ENCODE data around the gene UBQLN4. TPM values are rescaled to one million over a fixed set of nuclear protein-coding genes. Genes with fewer than 3 reads are reported as not detected.

The UBQLN4 gene
- polyA plus RNA-seq, 1 experiment: 22.7 TPM

- POLR2A ChIA-PET: no interaction called here
- H3K9me3 ChIP-seq (ENCODE audit: control insufficient read depth, insufficient read depth, low read length): no peaks in the 10 kb centered on the region
- CTCF ChIA-PET: interaction anchor here (1.2 to 1.5 kb wide), 3 partner anchors 10 to 167 kb away, joined by 3 to 7 read pairs (median 5); no protein-coding TSS in a partner anchor
- DNase-seq (ENCODE audit: low read depth, low spot score): no peak
- no peak overlapping the region for H3K4me3 ChIP-seq (ENCODE audit: low read depth, low read length)
- no peak for TF ChIP-seq CTCF (IDR thresholded peaks at IDR 0.05; ENCODE audit: low read depth, low read length)
- no peaks in the 10 kb centered on the region for H3K27me3 ChIP-seq (ENCODE audit: control insufficient read depth, insufficient read depth, low read length)
- no peak overlapping the region for H3K27ac ChIP-seq (ENCODE audit: low read depth, low read length)
Observed at GRCh38 chr1:156065212-156065611, 11.6 kb upstream of the UBQLN4 start.

- POLR2A ChIA-PET: no interaction called here
- CTCF ChIA-PET: interaction anchor here (1.4 to 1.5 kb wide), 2 partner anchors 11 to 127 kb away, joined by 5 to 7 read pairs; no protein-coding TSS in a partner anchor
Observed at GRCh38 chr1:156064615-156065014, 11.0 kb upstream of the UBQLN4 start.

GRCh38 chr1:156063997-156064285, 10.3 kb upstream of the UBQLN4 start:
- no peak for TF ChIP-seq CTCF (IDR thresholded peaks at IDR 0.05; ENCODE audit: low read depth, low read length)
- no peak overlapping the region for H3K27ac ChIP-seq (ENCODE audit: low read depth, low read length)
- no peaks in the 10 kb centered on the region for H3K27me3 ChIP-seq (ENCODE audit: control insufficient read depth, insufficient read depth, low read length)
- POLR2A ChIA-PET: no interaction called here
- H3K9me3 ChIP-seq (ENCODE audit: control insufficient read depth, insufficient read depth, low read length): no peaks in the 10 kb centered on the region
- DNase-seq (ENCODE audit: low read depth, low spot score): no peak
- no peak overlapping the region for H3K4me3 ChIP-seq (ENCODE audit: low read depth, low read length)
- CTCF ChIA-PET: interaction anchor here (0.6 to 1.4 kb wide), 3 partner anchors 38 to 75 kb away, joined by 3 read pairs; no protein-coding TSS in a partner anchor

More at GRCh38 chr1:156064615-156065014, 11.0 kb upstream of the UBQLN4 start:
- H3K27me3 ChIP-seq (ENCODE audit: control insufficient read depth, insufficient read depth, low read length): no peaks in the 10 kb centered on the region
- no peak for DNase-seq (ENCODE audit: low read depth, low spot score)
- H3K27ac ChIP-seq (ENCODE audit: low read depth, low read length): no peak overlapping the region
- no peak for TF ChIP-seq CTCF (IDR thresholded peaks at IDR 0.05; ENCODE audit: low read depth, low read length)
- no peak overlapping the region for H3K4me3 ChIP-seq (ENCODE audit: low read depth, low read length)
- no peaks in the 10 kb centered on the region for H3K9me3 ChIP-seq (ENCODE audit: control insufficient read depth, insufficient read depth, low read length)

- POLR2A ChIA-PET: no interaction called here
- DNase-seq (ENCODE audit: low read depth, low spot score): no peak
- H3K9me3 ChIP-seq (ENCODE audit: control insufficient read depth, insufficient read depth, low read length): no peaks in the 10 kb centered on the region
- H3K27me3 ChIP-seq (ENCODE audit: control insufficient read depth, insufficient read depth, low read length): no peaks in the 10 kb centered on the region
- H3K27ac ChIP-seq (ENCODE audit: low read depth, low read length): no peak overlapping the region
- no peak overlapping the region for H3K4me3 ChIP-seq (ENCODE audit: low read depth, low read length)
- no peak for TF ChIP-seq CTCF (IDR thresholded peaks at IDR 0.05; ENCODE audit: low read depth, low read length)
- CTCF ChIA-PET: no interaction called here
Observed at GRCh38 chr1:156062189-156062588, 8.6 kb upstream of the UBQLN4 start.

GRCh38 chr1:156060937-156061636, 7.5 kb upstream of the UBQLN4 start, which contains the start of gene RAB25:
RAB25 (plus strand) TSS chr1:156061160; CDS start chr1:156061401, 241 bp downstream.
- H3K4me3 ChIP-seq (ENCODE audit: low read depth, low read length): no peak within 1 kb of the TSS
- no peaks in the 10 kb centered on the region for H3K27me3 ChIP-seq (ENCODE audit: control insufficient read depth, insufficient read depth, low read length)
- H3K9me3 ChIP-seq (ENCODE audit: control insufficient read depth, insufficient read depth, low read length): no peaks in the 10 kb centered on the region
- DNase-seq (ENCODE audit: low read depth, low spot score): no peak
- H3K27ac ChIP-seq (ENCODE audit: low read depth, low read length): no peak within 1 kb of the TSS
- POLR2A ChIA-PET: no interaction called here
- no peak for TF ChIP-seq CTCF (IDR thresholded peaks at IDR 0.05; ENCODE audit: low read depth, low read length)
- CTCF ChIA-PET: no interaction called here
